ENCODE measurements around the gene ISL2.

Gene ISL2

DNA sequence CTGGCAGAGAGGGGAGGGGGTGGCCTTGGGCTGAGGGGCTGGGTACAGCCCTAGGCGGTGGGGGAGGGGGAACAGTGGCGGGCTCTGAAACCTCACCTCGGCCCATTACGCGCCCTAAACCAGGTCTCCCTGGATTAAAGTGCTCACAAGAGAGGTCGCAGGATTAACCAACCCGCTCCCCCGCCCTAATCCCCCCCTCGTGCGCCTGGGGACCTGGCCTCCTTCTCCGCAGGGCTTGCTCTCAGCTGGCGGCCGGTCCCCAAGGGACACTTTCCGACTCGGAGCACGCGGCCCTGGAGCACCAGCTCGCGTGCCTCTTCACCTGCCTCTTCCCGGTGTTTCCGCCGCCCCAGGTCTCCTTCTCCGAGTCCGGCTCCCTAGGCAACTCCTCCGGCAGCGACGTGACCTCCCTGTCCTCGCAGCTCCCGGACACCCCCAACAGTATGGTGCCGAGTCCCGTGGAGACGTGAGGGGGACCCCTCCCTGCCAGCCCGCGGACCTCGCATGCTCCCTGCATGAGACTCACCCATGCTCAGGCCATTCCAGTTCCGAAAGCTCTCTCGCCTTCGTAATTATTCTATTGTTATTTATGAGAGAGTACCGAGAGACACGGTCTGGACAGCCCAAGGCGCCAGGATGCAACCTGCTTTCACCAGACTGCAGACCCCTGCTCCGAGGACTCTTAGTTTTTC, 4.9 kb downstream of the ISL2 start:
- Histone ChIP-seq H3K4me3 (ENCODE audit: low read length, poor library complexity, severe bottlenecking) (no peak overlapping the region), H3K4me1 (ENCODE audit: insufficient read depth, low read length, poor library complexity, severe bottlenecking) (no peaks in the 10 kb centered on the region), H3K36me3 (ENCODE audit: insufficient read depth, low read length) (no peaks in the 10 kb centered on the region), H3K9me2 (replicated peaks; ENCODE audit: low read depth, low read length) (no peaks in the 10 kb centered on the region), H3K9me3 (ENCODE audit: insufficient read depth, low read depth, low read length) (no peaks in the 10 kb centered on the region), H4K20me1 (ENCODE audit: insufficient read depth, low read length, poor library complexity, severe bottlenecking) (no peaks in the 10 kb centered on the region), H3F3A (ENCODE audit: low read depth) (no peaks in the 10 kb centered on the region), H2AFZ (ENCODE audit: low read length) (no peak overlapping the region), H3K4me2 (ENCODE audit: low read depth, low read length, poor library complexity, severe bottlenecking) (no peak overlapping the region), H3K9ac (ENCODE audit: low read depth, low read length, poor library complexity, severe bottlenecking) (no peak overlapping the region), H3K79me2 (ENCODE audit: insufficient read depth, low read length) (no peaks in the 10 kb centered on the region), H3K27me3 (ENCODE audit: insufficient read depth, low read length, poor library complexity, severe bottlenecking) (no peaks in the 10 kb centered on the region)
- TF ChIP-seq EZH2phosphoT487 (IDR thresholded peaks at IDR 0.05; ENCODE audit: borderline replicate concordance) (no peak), CTCF (conservative IDR thresholded peaks at IDR 0.05; ENCODE audit: low read length) (no peak)

DNA sequence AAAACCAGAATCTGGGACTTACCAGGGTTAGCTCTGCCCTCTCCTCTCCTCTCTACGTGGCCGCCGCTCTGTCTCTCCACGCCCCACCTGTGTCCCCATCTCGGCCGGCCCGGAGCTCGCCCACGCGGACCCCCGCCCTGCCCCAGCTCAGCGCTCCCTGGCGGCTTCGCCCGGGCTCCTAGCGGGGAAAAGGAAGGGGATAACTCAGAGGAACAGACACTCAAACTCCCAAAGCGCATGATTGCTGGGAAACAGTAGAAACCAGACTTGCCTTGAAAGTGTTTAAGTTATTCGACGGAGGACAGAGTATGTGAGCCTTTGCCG, 5.4 kb downstream of the ISL2 start:
- Histone ChIP-seq H3K9ac (ENCODE audit: low read depth, low read length, poor library complexity, severe bottlenecking) (no peak overlapping the region), H3K9me2 (replicated peaks; ENCODE audit: low read depth, low read length) (no peaks in the 10 kb centered on the region), H3K36me3 (ENCODE audit: insufficient read depth, low read length) (no peaks in the 10 kb centered on the region), H3F3A (ENCODE audit: low read depth) (no peaks in the 10 kb centered on the region), H3K27me3 (ENCODE audit: insufficient read depth, low read length, poor library complexity, severe bottlenecking) (no peaks in the 10 kb centered on the region), H3K79me2 (ENCODE audit: insufficient read depth, low read length) (no peaks in the 10 kb centered on the region), H3K4me1 (ENCODE audit: insufficient read depth, low read length, poor library complexity, severe bottlenecking) (no peaks in the 10 kb centered on the region), H4K20me1 (ENCODE audit: insufficient read depth, low read length, poor library complexity, severe bottlenecking) (no peaks in the 10 kb centered on the region), H3K4me2 (ENCODE audit: low read depth, low read length, poor library complexity, severe bottlenecking) (no peak overlapping the region), H2AFZ (ENCODE audit: low read length) (no peak overlapping the region), H3K9me3 (ENCODE audit: insufficient read depth, low read depth, low read length) (no peaks in the 10 kb centered on the region), H3K4me3 (ENCODE audit: low read length, poor library complexity, severe bottlenecking) (no peak overlapping the region)
- TF ChIP-seq EZH2phosphoT487 (IDR thresholded peaks at IDR 0.05; ENCODE audit: borderline replicate concordance) (no peak), CTCF (conservative IDR thresholded peaks at IDR 0.05; ENCODE audit: low read length) (no peak)

- H3K79me2 ChIP-seq (ENCODE audit: insufficient read depth, low read length): no peaks in the 10 kb centered on the region
- H3K4me2 ChIP-seq (ENCODE audit: low read depth, low read length, poor library complexity, severe bottlenecking): no peak overlapping the region
- no peak overlapping the region for H3K4me3 ChIP-seq (ENCODE audit: low read length, poor library complexity, severe bottlenecking)
- no peaks in the 10 kb centered on the region for H3K9me2 ChIP-seq (replicated peaks; ENCODE audit: low read depth, low read length)
- H3K4me1 ChIP-seq (ENCODE audit: insufficient read depth, low read length, poor library complexity, severe bottlenecking): no peaks in the 10 kb centered on the region
- TF ChIP-seq CTCF (conservative IDR thresholded peaks at IDR 0.05; ENCODE audit: low read length): no peak
- no peak for TF ChIP-seq EZH2phosphoT487 (IDR thresholded peaks at IDR 0.05; ENCODE audit: borderline replicate concordance)
- H3K9ac ChIP-seq (ENCODE audit: low read depth, low read length, poor library complexity, severe bottlenecking): no peak overlapping the region
- H2AFZ ChIP-seq (ENCODE audit: low read length): no peak overlapping the region
- no peaks in the 10 kb centered on the region for H3K36me3 ChIP-seq (ENCODE audit: insufficient read depth, low read length)
- H3K27me3 ChIP-seq (ENCODE audit: insufficient read depth, low read length, poor library complexity, severe bottlenecking): no peaks in the 10 kb centered on the region
- no peaks in the 10 kb centered on the region for H3F3A ChIP-seq (ENCODE audit: low read depth)
- no peaks in the 10 kb centered on the region for H4K20me1 ChIP-seq (ENCODE audit: insufficient read depth, low read length, poor library complexity, severe bottlenecking)
- no peaks in the 10 kb centered on the region for H3K9me3 ChIP-seq (ENCODE audit: insufficient read depth, low read depth, low read length)
Observed at GRCh38 chr15:76342382-76343201, 6.0 kb downstream of the ISL2 start.
